Gastroesophageal sphincter (tissue), 3 donors: ENCODE measurements around the gene GPRC5D.

Experiments
- POLR2AphosphoS5 ChIP-seq: sonication (generic); formaldehyde crosslinking; IDR thresholded peaks from one replicate; pipeline ENCODE4 v1.6.1; 2017; ENCODE audit warnings: antibody characterized with exemption
- TF ChIP-seq, protein P1 (sequence below), 4 experiments: fragments of 200-600 bp in 2 of 4; fragments of 450-650 bp in 2 of 4; sonication (generic) in 1 of 4; IDR thresholded peaks; one replicate each; pipeline ENCODE4 v1.5.1; 2017 to 2019; ENCODE audit warnings: antibody characterized with exemption in 4 of 4, mild to moderate bottlenecking in 2 of 4, moderate library complexity in 2 of 4

DNA sequence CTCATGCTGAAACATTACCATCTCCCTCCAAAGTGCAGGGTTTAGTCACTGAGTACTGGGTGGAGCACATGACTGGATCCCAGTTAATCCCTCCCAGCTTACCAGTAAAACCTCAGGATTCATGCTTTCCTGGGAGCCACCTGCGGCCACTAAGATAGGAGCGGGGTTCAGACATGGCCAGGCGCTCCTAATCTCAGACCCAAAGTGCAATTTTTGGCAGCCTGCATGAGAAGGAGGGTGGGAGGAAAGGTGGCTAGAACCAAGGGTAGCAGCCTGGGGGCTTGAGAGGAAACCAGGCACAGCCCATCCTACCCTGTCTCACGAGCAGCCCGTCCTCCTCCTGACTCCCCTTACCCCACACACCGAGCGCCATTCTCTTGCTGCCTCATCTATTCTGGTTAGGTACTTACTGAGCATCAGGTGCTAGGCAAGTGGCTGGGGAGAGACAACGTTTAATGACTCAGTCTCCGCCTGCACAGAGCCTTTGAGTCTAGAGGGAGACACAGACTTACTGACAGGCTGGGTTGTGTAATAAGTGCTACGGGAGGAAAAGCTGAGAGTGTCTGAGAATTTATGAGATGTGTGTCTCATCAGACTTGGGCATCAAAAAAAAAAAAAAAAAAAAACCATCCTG, 50.7 kb downstream of the GPRC5D start:
- TF ChIP-seq, protein P1, sequence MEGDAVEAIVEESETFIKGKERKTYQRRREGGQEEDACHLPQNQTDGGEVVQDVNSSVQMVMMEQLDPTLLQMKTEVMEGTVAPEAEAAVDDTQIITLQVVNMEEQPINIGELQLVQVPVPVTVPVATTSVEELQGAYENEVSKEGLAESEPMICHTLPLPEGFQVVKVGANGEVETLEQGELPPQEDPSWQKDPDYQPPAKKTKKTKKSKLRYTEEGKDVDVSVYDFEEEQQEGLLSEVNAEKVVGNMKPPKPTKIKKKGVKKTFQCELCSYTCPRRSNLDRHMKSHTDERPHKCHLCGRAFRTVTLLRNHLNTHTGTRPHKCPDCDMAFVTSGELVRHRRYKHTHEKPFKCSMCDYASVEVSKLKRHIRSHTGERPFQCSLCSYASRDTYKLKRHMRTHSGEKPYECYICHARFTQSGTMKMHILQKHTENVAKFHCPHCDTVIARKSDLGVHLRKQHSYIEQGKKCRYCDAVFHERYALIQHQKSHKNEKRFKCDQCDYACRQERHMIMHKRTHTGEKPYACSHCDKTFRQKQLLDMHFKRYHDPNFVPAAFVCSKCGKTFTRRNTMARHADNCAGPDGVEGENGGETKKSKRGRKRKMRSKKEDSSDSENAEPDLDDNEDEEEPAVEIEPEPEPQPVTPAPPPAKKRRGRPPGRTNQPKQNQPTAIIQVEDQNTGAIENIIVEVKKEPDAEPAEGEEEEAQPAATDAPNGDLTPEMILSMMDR (IDR thresholded peaks at IDR 0.05): no peak
- TF ChIP-seq POLR2AphosphoS5: no peak
